HT1080 (cell line): Measurements from ENCODE around the gene XPO6. TPM values are rescaled to one million over a fixed set of nuclear protein-coding genes. Genes with fewer than 3 reads are reported as not detected.

ENCODE experiments used
- DNase-seq: peaks from one replicate; pipeline ENCODE4 v3.0.0-alpha.2; 2015; ENCODE audit warnings: low read depth
- total RNA-seq: library from RNA; depleted of rRNA; stranded (reverse); fragments of >200 nt; shearing (Covaris generic); gene quantifications from 2 replicates; pipeline ENCODE4 v1.2.3, GENCODE V29; 2014

XPO6 gene
- total RNA-seq, 1 experiment from 2014 or later = 176 TPM

GRCh38 chr16:28186752-28187151, 25.0 kb downstream of the XPO6 start:
- DNase-seq = peak; percentile 32

- DNase-seq = no peak
These were observed 26.1 kb downstream of the XPO6 start for GRCh38 chr16:28185696-28186095.

- DNase-seq = no peak
These were observed 27.1 kb downstream of the XPO6 start for GRCh38 chr16:28184625-28185024.

- no peak for DNase-seq
These were observed 27.8 kb downstream of the XPO6 start for GRCh38 chr16:28183930-28184329.

GRCh38 chr16:28183484-28183883, 28.3 kb downstream of the XPO6 start:
- DNase-seq = no peak

GRCh38 chr16:28182801-28183200, 29.0 kb downstream of the XPO6 start:
- no peak for DNase-seq

GRCh38 chr16:28182183-28182582, 29.6 kb downstream of the XPO6 start:
- DNase-seq = no peak

- DNase-seq = peak; percentile 94
These were observed 30.2 kb downstream of the XPO6 start for GRCh38 chr16:28181515-28181914.

- DNase-seq = no peak
These were observed 30.9 kb downstream of the XPO6 start for GRCh38 chr16:28180655-28181460.

GRCh38 chr16:28179354-28179753, 32.4 kb downstream of the XPO6 start:
- no peak for DNase-seq

- no peak for DNase-seq
These were observed 36.0 kb downstream of the XPO6 start for GRCh38 chr16:28175715-28176114.

GRCh38 chr16:28172336-28172735, 39.4 kb downstream of the XPO6 start:
- no peak for DNase-seq

GRCh38 chr16:28171816-28172215, 39.9 kb downstream of the XPO6 start:
- DNase-seq = no peak

- no peak for DNase-seq
These were observed 42.7 kb downstream of the XPO6 start for GRCh38 chr16:28168991-28169554.

GRCh38 chr16:28167730-28168129, 44.0 kb downstream of the XPO6 start:
- DNase-seq = no peak

GRCh38 chr16:28167221-28167620, 44.5 kb downstream of the XPO6 start:
- no peak for DNase-seq

- DNase-seq = peak; percentile 83
These were observed 45.2 kb downstream of the XPO6 start for GRCh38 chr16:28166394-28167208.

GRCh38 chr16:28165598-28165997, 46.2 kb downstream of the XPO6 start:
- DNase-seq = no peak

- DNase-seq = no peak
These were observed 47.6 kb downstream of the XPO6 start for GRCh38 chr16:28164140-28164539.

GRCh38 chr16:28163699-28164098, 48.1 kb downstream of the XPO6 start:
- DNase-seq = no peak

- no peak for DNase-seq
These were observed 49.4 kb downstream of the XPO6 start for GRCh38 chr16:28162326-28162877.

- DNase-seq = no peak
These were observed 50.1 kb downstream of the XPO6 start for GRCh38 chr16:28161626-28162025.
